SK-N-SH (cell line): ENCODE data around the gene RPS23. TPM values are rescaled to one million over a fixed set of nuclear protein-coding genes. Genes with fewer than 3 reads are reported as not detected.

Source experiments
- CTCF ChIA-PET: fragments of 300-600, 350-600 bp; formaldehyde crosslinking; extraction: SDS; loops from one replicate; lab custom pipeline; 2021; lab: Yijun Ruan, JAX
- POLR2A ChIA-PET: fragments of 350-600 bp; sonication (Branson Sonifier 250); formaldehyde crosslinking; extraction: SDS; loops from one replicate; lab custom pipeline; 2020; ENCODE audit warnings: antibody characterized with exemption, inconsistent platforms; lab: Yijun Ruan, JAX
- DNase-seq: peaks from one replicate; pipeline ENCODE4 v3.0.0; 2012
- H2AFZ ChIP-seq: fragments of 200-600 bp; sonication (generic); 2 replicates; pipeline ENCODE4 v1.8.1; 2016; ENCODE audit warnings: antibody characterized with exemption, mild to moderate bottlenecking, low read depth
- H3F3A ChIP-seq: fragments of 200-600 bp; sonication (generic); replicated peaks from 2 replicates; pipeline ENCODE3; 2016; ENCODE audit warnings: antibody characterized with exemption, mild to moderate bottlenecking; ENCODE audit not compliant: insufficient read depth
- H3K27ac ChIP-seq, 2 experiments: fragments of 200-500 bp in 1 of 2; fragments of 200-600 bp in 1 of 2; sonication (Bioruptor generic) in 1 of 2; sonication (generic), shearing (Covaris generic) in 1 of 2; 2 replicates each; pipeline versions ENCODE4 v1.5.1 to v1.6.1; 2014 to 2016; ENCODE audit warnings: low read depth in 2 of 2, inconsistent platforms in 1 of 2, low read length in 1 of 2, mild to moderate bottlenecking in 1 of 2, mixed read lengths in 1 of 2
- H3K27me3 ChIP-seq: fragments of 200-600 bp; sonication (generic), shearing (Covaris generic); 2 replicates; pipeline ENCODE4 v1.6.1; 2016; ENCODE audit warnings: mixed run types; ENCODE audit not compliant: insufficient read depth
- H3K36me3 ChIP-seq, 2 experiments: fragments of 200-500 bp in 1 of 2; fragments of 200-600 bp in 1 of 2; sonication (Bioruptor generic) in 1 of 2; sonication (generic) in 1 of 2; replicated peaks in 1 of 2; 2 replicates each; pipeline versions ENCODE3 to v1.5.1; 2014 to 2016; ENCODE audit warnings: low read length in 1 of 2, mild to moderate bottlenecking in 1 of 2; ENCODE audit not compliant: insufficient read depth in 2 of 2, control insufficient read depth in 1 of 2
- H3K4me1 ChIP-seq, 2 experiments: fragments of 200-500 bp in 1 of 2; fragments of 200-600 bp in 1 of 2; sonication (Bioruptor generic) in 1 of 2; sonication (generic), shearing (Covaris generic) in 1 of 2; 2 replicates each; pipeline versions ENCODE4 v1.5.1 to v1.6.1; 2014 to 2016; ENCODE audit warnings: low read depth in 1 of 2, low read length in 1 of 2, mixed run types in 1 of 2; ENCODE audit not compliant: insufficient read depth in 2 of 2, control insufficient read depth in 1 of 2
- H3K4me2 ChIP-seq: fragments of 200-600 bp; sonication (generic), shearing (Covaris generic); 2 replicates; pipeline ENCODE4 v1.6.1; 2017; ENCODE audit warnings: mixed run types
- H3K4me3 ChIP-seq, 2 experiments: fragments of 200-500 bp in 1 of 2; fragments of 200-600 bp in 1 of 2; sonication (Bioruptor generic) in 1 of 2; sonication (generic), shearing (Covaris generic) in 1 of 2; 2 replicates each; pipeline versions ENCODE4 v1.5.1 to v1.8.1; 2014 to 2016; ENCODE audit warnings: low read depth in 2 of 2, inconsistent platforms in 1 of 2, low read length in 1 of 2, mild to moderate bottlenecking in 1 of 2, mixed read lengths in 1 of 2, moderate library complexity in 1 of 2
- H3K79me2 ChIP-seq: fragments of 200-600 bp; sonication (generic); 2 replicates; pipeline ENCODE4 v1.8.1; 2017; ENCODE audit warnings: mild to moderate bottlenecking; ENCODE audit not compliant: insufficient read depth
- H3K9ac ChIP-seq: fragments of 200-600 bp; sonication (generic); 2 replicates; pipeline ENCODE4 v1.6.1; 2017; ENCODE audit warnings: mixed run types
- H3K9me2 ChIP-seq: fragments of 200-600 bp; sonication (generic); 2 replicates; pipeline ENCODE4 v1.6.1; 2017; ENCODE audit warnings: mixed run types
- H3K9me3 ChIP-seq: fragments of 200-600 bp; sonication (generic); 2 replicates; pipeline ENCODE4 v1.6.1; 2017; ENCODE audit warnings: mixed run types, mild to moderate bottlenecking, moderate library complexity
- H4K20me1 ChIP-seq: fragments of 200-600 bp; sonication (generic); 2 replicates; pipeline ENCODE4 v1.6.1; 2017; ENCODE audit warnings: mild to moderate bottlenecking, mixed run types; ENCODE audit not compliant: insufficient read depth
- CHD2 ChIP-seq: fragments of 150-350 bp; IDR thresholded peaks from 2 replicates; pipeline ENCODE4 v1.6.1; 2018; ENCODE audit warnings: low read length; ENCODE audit not compliant: partially characterized antibody
- ELF1 ChIP-seq: IDR thresholded peaks from 2 replicates; pipeline ENCODE4 v1.4.0; 2012
- EP300 ChIP-seq, 2 experiments: IDR thresholded peaks; 2 replicates each; pipeline versions ENCODE4 v1.4.0 to v1.6.1; 2012; ENCODE audit warnings: borderline replicate concordance in 1 of 2, low read depth in 1 of 2, low read length in 1 of 2
- FOXM1 ChIP-seq: IDR thresholded peaks from 2 replicates; pipeline ENCODE4 v1.4.0; 2012; ENCODE audit warnings: low read depth, mild to moderate bottlenecking
- MAX ChIP-seq: IDR thresholded peaks from 2 replicates; pipeline ENCODE4 v1.4.0; 2012; ENCODE audit warnings: low read depth
- MEF2A ChIP-seq: IDR thresholded peaks from 2 replicates; pipeline ENCODE4 v1.4.0; 2012; ENCODE audit warnings: low read depth, borderline replicate concordance
- MXI1 ChIP-seq: IDR thresholded peaks from 2 replicates; pipeline ENCODE4 v1.6.1; 2012; ENCODE audit warnings: mild to moderate bottlenecking, low read depth, low read length, improper control_type of control experiment
- NRF1 ChIP-seq: IDR thresholded peaks from 2 replicates; pipeline ENCODE4 v1.6.1; 2012; ENCODE audit warnings: low read depth, mild to moderate bottlenecking, low read length
- POLR2AphosphoS5 ChIP-seq: IDR thresholded peaks from 2 replicates; pipeline ENCODE4 v1.6.1; 2012; ENCODE audit warnings: low read depth, low read length
- RAD21 ChIP-seq: IDR thresholded peaks from 2 replicates; pipeline ENCODE4 v1.6.1; 2012; ENCODE audit warnings: mild to moderate bottlenecking, low read length
- RCOR1 ChIP-seq: fragments of 150-350 bp; IDR thresholded peaks from 2 replicates; pipeline ENCODE4 v1.6.1; 2017; ENCODE audit warnings: antibody characterized with exemption, low read length
- RXRA ChIP-seq: IDR thresholded peaks from 2 replicates; pipeline ENCODE4 v1.4.0; 2012; ENCODE audit warnings: low read depth, mild to moderate bottlenecking, borderline replicate concordance
- SIN3A ChIP-seq: IDR thresholded peaks from 2 replicates; pipeline ENCODE4 v1.6.1; 2012; ENCODE audit warnings: low read depth, mild to moderate bottlenecking, low read length, moderate library complexity, borderline replicate concordance
- TEAD4 ChIP-seq: IDR thresholded peaks from 2 replicates; pipeline ENCODE4 v1.4.0; 2012; ENCODE audit warnings: mild to moderate bottlenecking, borderline replicate concordance; ENCODE audit not compliant: insufficient read depth
- USF1 ChIP-seq: IDR thresholded peaks from 2 replicates; pipeline ENCODE4 v1.4.0; 2012; ENCODE audit warnings: low read depth, borderline replicate concordance
- YY1 ChIP-seq: IDR thresholded peaks from 2 replicates; pipeline ENCODE4 v1.4.0; 2012; ENCODE audit warnings: low read depth, mild to moderate bottlenecking
- ZBTB33 ChIP-seq: IDR thresholded peaks from 2 replicates; pipeline ENCODE4 v1.4.0; 2012; ENCODE audit warnings: low read depth, borderline replicate concordance
- WGBS: methylation state at CpG from one replicate; pipeline ENCODE4 v1.1.6; 2017; ENCODE audit warnings: low lambda C conversion rate; 5-methylcytosine and 5-hydroxymethylcytosine counted together
- polyA plus RNA-seq, 3 experiments: library from polyadenylated mRNA; depleted of rRNA; stranded (reverse); fragments of >200 nt; gene quantifications; 2 replicates each; pipeline ENCODE4 v1.2.3, GENCODE V29; 2012
- TF ChIP-seq, protein P1 (sequence below): IDR thresholded peaks from 2 replicates; pipeline ENCODE4 v1.6.1; 2012; ENCODE audit warnings: mild to moderate bottlenecking, low read depth, low read length, moderate library complexity
- TF ChIP-seq, protein P2 (sequence below): IDR thresholded peaks from 2 replicates; pipeline ENCODE4; 2012
- TF ChIP-seq, protein P3 (sequence below): fragments of 200-600 bp; sonication (generic); IDR thresholded peaks from 2 replicates; pipeline ENCODE4 v1.6.1; 2017; ENCODE audit warnings: antibody characterized with exemption, mild to moderate bottlenecking, moderate library complexity

Gene RPS23
- polyA plus RNA-seq, 1 of the 3 experiments (the other 2 are of a cell fraction): 6,732 TPM

DNA sequence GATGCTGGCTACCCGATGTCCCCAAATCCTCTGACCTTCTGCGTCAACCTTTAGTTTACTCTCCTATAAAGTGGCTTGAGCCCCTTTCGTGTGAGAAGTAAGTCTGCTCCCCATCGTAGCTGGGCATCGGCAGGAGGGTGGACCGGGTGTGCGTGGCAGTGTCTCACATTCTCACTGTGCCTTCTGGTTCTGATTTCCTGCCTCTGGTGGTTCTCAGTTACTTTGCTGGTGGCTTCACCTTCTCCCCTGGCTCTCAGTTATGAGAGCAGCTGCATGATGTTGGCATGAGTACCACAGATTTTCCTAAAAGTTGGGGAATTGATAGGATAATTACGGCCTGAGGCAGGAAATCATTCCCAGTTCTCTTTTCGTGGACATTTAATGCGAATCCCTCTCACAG lies 47.0 kb upstream of the RPS23 start:
- no peaks in the 10 kb centered on the region for H3K36me3 ChIP-seq
- H4K20me1 ChIP-seq: no peaks in the 10 kb centered on the region
- H2AFZ ChIP-seq: no peak overlapping the region
- DNase-seq: no peak
- no peaks in the 10 kb centered on the region; a peak in 1 of 4 replicates for H3K4me1 ChIP-seq
- H3K4me2 ChIP-seq: no peak overlapping the region
- ChIA-PET CTCF (interaction anchor here (2.5 kb wide), 1 partner anchor 12 kb away, joined by 8 read pairs; no protein-coding TSS in a partner anchor), POLR2A (no interaction called here)
- no peak overlapping the region for H3K27ac ChIP-seq
- no peak overlapping the region for H3K9ac ChIP-seq
- no peaks in the 10 kb centered on the region for H3K9me3 ChIP-seq
- H3F3A ChIP-seq: no peaks in the 10 kb centered on the region
- H3K79me2 ChIP-seq: no peaks in the 10 kb centered on the region
- H3K9me2 ChIP-seq: no peaks in the 10 kb centered on the region
- WGBS: 85% methylated on average over 9 of the region's 10 CpGs
- no peaks in the 10 kb centered on the region for H3K27me3 ChIP-seq
- no peak overlapping the region for H3K4me3 ChIP-seq
- no peak for TF ChIP-seq CHD2
- no peak for TF ChIP-seq USF1
- no peak for TF ChIP-seq RAD21
- TF ChIP-seq RCOR1: no peak
- TF ChIP-seq TEAD4: no peak
- TF ChIP-seq RXRA: no peak
- no peak for TF ChIP-seq MEF2A
- TF ChIP-seq MAX: no peak
- TF ChIP-seq ELF1: no peak
- TF ChIP-seq, protein P1, sequence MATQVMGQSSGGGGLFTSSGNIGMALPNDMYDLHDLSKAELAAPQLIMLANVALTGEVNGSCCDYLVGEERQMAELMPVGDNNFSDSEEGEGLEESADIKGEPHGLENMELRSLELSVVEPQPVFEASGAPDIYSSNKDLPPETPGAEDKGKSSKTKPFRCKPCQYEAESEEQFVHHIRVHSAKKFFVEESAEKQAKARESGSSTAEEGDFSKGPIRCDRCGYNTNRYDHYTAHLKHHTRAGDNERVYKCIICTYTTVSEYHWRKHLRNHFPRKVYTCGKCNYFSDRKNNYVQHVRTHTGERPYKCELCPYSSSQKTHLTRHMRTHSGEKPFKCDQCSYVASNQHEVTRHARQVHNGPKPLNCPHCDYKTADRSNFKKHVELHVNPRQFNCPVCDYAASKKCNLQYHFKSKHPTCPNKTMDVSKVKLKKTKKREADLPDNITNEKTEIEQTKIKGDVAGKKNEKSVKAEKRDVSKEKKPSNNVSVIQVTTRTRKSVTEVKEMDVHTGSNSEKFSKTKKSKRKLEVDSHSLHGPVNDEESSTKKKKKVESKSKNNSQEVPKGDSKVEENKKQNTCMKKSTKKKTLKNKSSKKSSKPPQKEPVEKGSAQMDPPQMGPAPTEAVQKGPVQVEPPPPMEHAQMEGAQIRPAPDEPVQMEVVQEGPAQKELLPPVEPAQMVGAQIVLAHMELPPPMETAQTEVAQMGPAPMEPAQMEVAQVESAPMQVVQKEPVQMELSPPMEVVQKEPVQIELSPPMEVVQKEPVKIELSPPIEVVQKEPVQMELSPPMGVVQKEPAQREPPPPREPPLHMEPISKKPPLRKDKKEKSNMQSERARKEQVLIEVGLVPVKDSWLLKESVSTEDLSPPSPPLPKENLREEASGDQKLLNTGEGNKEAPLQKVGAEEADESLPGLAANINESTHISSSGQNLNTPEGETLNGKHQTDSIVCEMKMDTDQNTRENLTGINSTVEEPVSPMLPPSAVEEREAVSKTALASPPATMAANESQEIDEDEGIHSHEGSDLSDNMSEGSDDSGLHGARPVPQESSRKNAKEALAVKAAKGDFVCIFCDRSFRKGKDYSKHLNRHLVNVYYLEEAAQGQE: no peak
- TF ChIP-seq ZBTB33: no peak
- TF ChIP-seq SIN3A: no peak
- TF ChIP-seq EP300 (IDR thresholded peaks at IDR 0.05; ENCODE audit: borderline replicate concordance in 1 of 2, low read depth in 1 of 2, low read length in 1 of 2): no peak
- no peak for TF ChIP-seq MXI1
- TF ChIP-seq FOXM1: no peak
- no peak for TF ChIP-seq POLR2AphosphoS5
- TF ChIP-seq, protein P2, sequence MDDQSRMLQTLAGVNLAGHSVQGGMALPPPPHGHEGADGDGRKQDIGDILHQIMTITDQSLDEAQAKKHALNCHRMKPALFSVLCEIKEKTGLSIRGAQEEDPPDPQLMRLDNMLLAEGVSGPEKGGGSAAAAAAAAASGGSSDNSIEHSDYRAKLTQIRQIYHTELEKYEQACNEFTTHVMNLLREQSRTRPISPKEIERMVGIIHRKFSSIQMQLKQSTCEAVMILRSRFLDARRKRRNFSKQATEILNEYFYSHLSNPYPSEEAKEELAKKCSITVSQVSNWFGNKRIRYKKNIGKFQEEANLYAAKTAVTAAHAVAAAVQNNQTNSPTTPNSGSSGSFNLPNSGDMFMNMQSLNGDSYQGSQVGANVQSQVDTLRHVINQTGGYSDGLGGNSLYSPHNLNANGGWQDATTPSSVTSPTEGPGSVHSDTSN: no peak
- TF ChIP-seq, protein P3, sequence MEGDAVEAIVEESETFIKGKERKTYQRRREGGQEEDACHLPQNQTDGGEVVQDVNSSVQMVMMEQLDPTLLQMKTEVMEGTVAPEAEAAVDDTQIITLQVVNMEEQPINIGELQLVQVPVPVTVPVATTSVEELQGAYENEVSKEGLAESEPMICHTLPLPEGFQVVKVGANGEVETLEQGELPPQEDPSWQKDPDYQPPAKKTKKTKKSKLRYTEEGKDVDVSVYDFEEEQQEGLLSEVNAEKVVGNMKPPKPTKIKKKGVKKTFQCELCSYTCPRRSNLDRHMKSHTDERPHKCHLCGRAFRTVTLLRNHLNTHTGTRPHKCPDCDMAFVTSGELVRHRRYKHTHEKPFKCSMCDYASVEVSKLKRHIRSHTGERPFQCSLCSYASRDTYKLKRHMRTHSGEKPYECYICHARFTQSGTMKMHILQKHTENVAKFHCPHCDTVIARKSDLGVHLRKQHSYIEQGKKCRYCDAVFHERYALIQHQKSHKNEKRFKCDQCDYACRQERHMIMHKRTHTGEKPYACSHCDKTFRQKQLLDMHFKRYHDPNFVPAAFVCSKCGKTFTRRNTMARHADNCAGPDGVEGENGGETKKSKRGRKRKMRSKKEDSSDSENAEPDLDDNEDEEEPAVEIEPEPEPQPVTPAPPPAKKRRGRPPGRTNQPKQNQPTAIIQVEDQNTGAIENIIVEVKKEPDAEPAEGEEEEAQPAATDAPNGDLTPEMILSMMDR: no peak
- TF ChIP-seq NRF1: no peak
- TF ChIP-seq YY1: no peak
